ENCODE results near the gene ITFG1. TPM values are rescaled to one million over a fixed set of nuclear protein-coding genes. Genes with fewer than 3 reads are reported as not detected.
"Not testable (repeated sequence)": the region's sequence is repeated elsewhere in the genome, so short reads cannot be mapped to it uniquely, and the experiment has no call there.

ITFG1 gene
- polyA plus RNA-seq, 3 donors: 94.6 to 105 (median 99.9) TPM

DNA sequence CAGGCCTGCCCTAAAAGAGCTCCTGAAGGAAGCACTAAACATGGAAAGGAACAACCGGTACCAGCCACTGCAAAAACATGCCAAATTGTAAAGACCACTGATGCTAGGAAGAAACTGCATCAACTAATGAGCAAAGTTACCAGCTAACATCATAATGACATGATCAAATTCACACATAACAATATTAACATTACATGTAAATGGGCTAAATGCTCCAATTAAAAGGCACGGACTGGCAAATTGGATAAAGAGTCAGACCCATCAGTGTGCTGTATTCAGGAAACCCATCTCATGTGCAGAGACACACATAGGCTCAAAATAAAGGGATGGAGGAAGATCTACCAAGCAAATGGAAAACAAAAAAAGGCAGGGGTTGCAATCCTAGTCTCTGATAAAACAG, 111.8 kb downstream of the ITFG1 start:
- not testable (repeated sequence) for DNase-seq

DNA sequence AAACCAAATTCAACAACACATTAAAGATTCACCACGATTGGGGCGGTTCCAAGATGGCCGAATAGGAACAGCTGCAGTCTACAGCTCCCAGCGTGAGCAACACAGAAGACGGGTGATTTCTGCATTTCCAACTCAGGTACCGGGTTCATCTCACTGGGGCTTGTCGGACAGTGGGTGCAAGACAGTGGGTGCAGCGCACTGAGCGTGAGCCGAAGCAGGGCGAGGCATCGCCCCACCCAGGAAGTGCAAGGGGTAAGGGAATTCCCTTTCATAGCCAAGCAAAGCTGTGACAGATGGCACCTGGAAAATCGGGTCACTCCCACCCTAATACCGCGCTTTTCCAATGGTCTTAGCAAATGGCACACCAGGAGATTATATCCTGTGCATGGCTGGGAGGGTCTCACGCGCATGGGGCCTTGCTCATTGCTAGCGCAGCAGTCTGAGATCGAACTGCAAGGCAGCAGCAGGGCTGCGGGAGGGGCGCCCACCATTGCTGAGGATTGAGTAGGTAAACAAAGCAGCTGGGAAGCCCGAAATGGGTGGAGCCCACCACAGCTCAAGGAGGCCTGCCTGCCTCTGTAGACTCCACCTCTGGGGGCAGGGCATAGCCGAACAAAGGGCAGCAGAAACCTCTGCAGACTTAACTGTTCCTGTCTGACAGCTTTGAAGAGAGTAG, 113.7 kb downstream of the ITFG1 start:
- DNase-seq: not testable (repeated sequence)

DNA sequence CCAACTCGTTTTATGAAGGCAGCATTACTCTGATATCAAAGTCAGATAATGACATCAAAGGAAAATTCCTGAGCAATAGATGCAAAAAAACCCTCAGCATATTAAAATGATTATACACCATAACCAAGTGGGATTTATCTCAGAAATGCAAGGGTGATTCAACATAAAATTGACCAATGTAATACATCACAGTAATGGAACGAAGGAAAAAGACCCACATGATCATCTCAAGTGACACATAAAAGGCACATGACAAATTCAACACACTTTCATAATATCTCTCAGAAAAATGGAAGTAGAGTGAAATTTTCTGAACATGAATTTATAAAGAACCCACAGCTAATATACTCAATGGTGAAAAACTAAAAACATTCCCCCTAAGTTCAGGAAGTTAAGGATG, 118.8 kb downstream of the ITFG1 start:
- DNase-seq: no peak

DNA sequence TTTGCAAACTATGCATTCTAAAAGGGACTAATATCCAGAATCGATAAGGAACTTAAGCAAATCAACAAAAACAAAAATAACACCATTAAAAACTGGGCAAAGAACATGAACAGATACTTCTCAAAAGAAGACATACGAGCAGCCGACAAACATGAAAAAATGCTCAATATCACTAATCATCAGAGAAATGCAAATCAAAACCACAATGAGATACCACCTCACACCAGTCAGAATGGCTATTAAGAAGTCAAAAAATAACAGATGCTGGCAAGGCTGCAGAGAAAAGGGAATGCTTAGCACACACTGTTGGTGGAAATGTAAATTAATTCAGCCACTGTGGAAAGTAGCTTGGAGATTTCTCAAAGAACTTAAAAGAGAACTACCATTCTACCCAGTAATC, 130.3 kb downstream of the ITFG1 start:
- not testable (repeated sequence) for DNase-seq

DNA sequence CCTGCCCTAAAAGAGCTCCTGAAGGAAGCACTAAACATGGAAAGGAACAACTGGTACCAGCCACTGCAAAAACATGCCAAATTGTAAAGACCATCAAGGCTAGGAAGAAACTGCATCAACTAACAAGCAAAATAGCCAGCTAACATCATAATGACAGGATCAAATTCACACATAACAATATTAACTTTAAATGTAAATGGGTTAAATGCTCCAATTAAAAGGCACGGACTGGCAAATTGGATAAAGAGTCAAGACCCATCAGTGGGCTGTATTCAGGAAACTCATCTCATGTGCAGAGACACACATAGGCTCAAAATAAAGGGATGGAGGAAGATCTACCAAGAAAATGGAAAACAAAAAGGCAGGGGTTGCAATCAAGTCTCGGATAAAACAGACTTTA, 136.6 kb downstream of the ITFG1 start:
- not testable (repeated sequence) for DNase-seq

DNA sequence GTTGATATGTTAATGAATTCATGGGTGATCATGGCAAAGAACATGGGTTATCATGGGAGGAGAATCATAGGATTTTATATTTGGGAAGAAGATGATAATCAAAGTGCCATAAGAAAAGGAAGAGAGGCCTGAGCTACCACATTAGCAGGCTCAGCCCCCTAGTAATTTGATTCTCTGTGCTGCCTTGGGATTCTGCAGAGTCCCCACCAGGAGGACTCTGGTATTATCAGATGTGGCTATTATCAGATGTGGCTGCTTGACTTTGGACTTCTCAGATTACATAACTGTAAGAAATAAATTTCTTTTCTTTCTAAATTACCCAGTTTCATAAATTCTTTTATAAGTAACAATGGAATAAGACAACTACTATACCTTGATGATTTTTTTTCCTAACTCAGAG, 137.6 kb downstream of the ITFG1 start:
- DNase-seq: no peak

- no peak for DNase-seq
Observed at GRCh38 chr16:47320546-47321310, 140.1 kb downstream of the ITFG1 start.

GRCh38 chr16:47317465-47318240, 143.2 kb downstream of the ITFG1 start:
- DNase-seq: no peak

GRCh38 chr16:47316442-47317015, 144.3 kb downstream of the ITFG1 start:
- DNase-seq: peak; percentile 9

GRCh38 chr16:47311738-47312505, 148.9 kb downstream of the ITFG1 start:
- DNase-seq: no peak

- no peak for DNase-seq
Observed at GRCh38 chr16:47310792-47311211, 150.1 kb downstream of the ITFG1 start.

DNA sequence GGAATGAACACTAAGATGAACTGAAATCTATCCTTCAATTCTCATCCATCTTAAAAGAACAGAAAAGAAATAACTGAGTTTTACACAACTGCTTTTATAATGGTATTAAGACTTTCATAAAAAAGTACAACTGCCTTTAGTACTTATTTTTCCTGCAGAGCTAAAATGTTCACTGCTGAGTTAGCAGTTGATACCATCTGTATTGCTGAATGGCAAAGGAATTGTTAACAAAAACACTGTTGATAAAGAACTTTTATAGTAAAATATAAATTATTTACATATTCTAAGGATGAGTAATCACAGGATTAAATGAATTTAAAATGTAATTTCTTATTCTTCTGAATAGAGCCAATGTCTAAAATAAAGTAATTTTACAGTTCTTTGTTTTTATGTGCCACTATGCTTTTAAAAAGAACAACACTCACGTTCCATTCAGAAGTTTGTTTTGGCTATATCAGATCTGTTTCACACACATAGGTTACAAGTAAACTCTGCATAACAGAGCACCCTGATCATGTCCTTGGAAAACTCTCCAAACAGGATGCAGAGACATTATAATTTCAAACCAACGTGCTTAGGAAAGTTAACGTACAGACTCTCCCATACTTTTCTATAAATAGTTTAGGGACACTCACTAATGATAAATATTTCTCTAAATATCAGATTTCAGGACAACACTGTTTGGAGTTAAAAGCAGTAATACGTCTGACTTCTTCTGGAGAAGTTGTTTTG, 151.1 kb downstream of the ITFG1 start:
- DNase-seq: no peak

DNA sequence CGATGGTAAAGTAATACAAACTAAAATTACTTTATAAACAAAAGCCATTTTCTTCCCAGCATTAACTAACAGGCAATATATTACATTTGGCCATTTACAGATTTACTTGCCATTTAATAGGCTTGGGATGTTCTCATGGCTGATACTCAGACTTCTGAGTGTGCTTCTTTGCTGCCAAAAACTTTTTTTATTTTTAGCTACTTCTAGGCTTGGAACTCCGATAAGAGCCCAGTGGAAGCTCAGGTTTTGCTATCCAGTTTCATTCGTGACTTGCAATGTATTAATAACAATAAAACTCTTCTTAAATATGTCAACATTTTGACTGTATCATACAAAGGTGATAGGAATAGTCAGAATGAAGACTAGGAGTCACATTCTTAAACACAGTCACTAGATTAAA, 152.3 kb downstream of the ITFG1 start:
- no peak for DNase-seq

- no peak for DNase-seq
Observed at GRCh38 chr16:47304563-47304962, 156.3 kb downstream of the ITFG1 start.

DNA sequence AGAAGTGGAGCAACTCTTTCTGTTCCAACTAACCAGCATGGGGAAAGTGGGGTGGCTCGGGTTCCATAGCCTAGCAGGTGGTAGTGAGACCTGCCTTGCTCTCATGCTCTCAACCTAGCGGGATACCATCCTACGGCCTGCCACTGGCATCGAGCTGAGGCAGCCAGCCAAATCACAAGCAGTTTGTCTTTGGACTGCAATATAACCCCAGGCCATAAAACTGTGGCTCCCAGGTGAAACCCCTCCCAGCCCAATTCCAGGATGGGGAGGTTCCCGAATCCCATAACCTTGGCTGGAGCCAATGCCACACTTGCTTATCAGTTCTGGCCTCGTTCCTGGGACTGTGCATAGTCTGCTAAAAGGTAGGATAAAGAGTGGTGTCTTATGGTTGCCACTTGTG, 161.3 kb downstream of the ITFG1 start:
- DNase-seq: no peak

- DNase-seq: no peak
Observed at GRCh38 chr16:47284999-47285398, 175.9 kb downstream of the ITFG1 start.

GRCh38 chr16:47278306-47278970, 182.4 kb downstream of the ITFG1 start:
- DNase-seq: no peak

DNA sequence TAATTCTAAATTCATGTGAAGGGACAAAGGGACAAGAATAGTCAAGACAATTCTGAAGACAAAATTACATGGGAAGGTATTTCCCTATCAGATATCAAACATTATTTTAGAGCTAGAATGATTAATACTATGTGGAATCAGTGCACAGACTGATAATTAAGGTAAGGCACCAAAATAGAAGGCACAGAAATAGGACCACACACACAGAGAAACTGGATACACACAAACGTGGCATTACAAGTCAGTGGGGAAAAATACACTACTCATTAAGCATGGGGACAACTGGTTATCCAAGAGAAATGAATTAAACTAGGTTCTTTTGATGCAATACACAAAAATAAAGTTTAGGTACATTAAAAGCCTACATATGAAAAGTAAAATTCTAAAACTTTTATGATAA, 184.3 kb downstream of the ITFG1 start:
- no peak for DNase-seq

DNA sequence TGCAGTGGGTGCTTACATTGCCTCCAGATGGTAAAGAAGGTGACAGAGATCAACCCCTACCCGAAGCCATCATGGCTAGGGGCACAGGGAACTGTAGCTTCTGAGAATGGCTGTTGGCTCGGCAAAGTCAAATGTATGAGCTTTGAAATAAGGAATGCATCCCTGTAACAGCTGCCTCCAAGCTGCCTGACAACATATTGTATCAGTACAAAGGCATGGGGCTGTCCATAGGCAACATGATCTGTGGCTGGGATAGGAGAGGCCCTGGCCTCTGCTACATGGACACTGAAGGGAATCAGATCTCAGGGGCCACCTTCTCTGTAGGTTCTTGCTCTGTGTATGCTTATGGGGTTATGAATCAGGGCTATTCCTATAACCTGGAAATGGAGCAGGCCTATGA, 197.9 kb downstream of the ITFG1 start:
- no peak for DNase-seq

GRCh38 chr16:47260503-47260902, 200.4 kb downstream of the ITFG1 start:
- DNase-seq: no peak

Measured in renal pelvis (tissue), 4 donors.